A549 (cell line): ENCODE data around the gene PRCD. TPM values are rescaled to one million over a fixed set of nuclear protein-coding genes. Genes with fewer than 3 reads are reported as not detected.

Experiments used
- ATAC-seq, 2 experiments: fragments of 200-7000 bp in 1 of 2; fragments of >200 bp in 1 of 2; cut with Nextera tagmentation in 1 of 2; cut with Tn5 transposase in 1 of 2; 3 replicates each; pipeline versions ENCODE4 v1.8.0 to v1.9.1; 2018 to 2020; ENCODE audit warnings: mild to moderate bottlenecking in 1 of 2, moderate library complexity in 1 of 2
- CTCF ChIA-PET: fragments of 300-600 bp; sonication (Branson Sonifier 250); formaldehyde crosslinking; extraction: SDS; loops from one replicate; lab custom pipeline; 2021; ENCODE audit warnings: antibody characterized with exemption, inconsistent platforms; lab: Yijun Ruan, JAX
- POLR2A ChIA-PET: fragments of 350-600 bp; formaldehyde crosslinking; extraction: SDS; loops from one replicate; lab custom pipeline; 2021; ENCODE audit warnings: antibody characterized with exemption, inconsistent platforms; lab: Yijun Ruan, JAX
- DNase-seq, 2 experiments: peaks; one replicate each; pipeline versions ENCODE4 v3.0.0 to v3.0.0-alpha.2; 2011 to 2016; ENCODE audit warnings: low read depth in 1 of 2, low spot score in 1 of 2
- FAIRE-seq: peaks from 2 replicates; lab custom pipeline; 2011; peaks lifted over from hg19 to GRCh38; lab: Jason Lieb, UNC
- H3K27ac ChIP-seq, 2 experiments: fragments of >200 bp; sonication (Bioruptor Twin); formaldehyde crosslinking; 3 replicates each; pipeline ENCODE4 v1.5.1; 2016 to 2017
- H3K4me1 ChIP-seq: fragments of >200 bp; sonication (Bioruptor Twin); formaldehyde crosslinking; 3 replicates; pipeline ENCODE4 v1.6.1; 2016
- H3K4me2 ChIP-seq: fragments of >200 bp; sonication (Bioruptor Twin); formaldehyde crosslinking; 3 replicates; pipeline ENCODE4 v1.6.1; 2016
- H3K4me3 ChIP-seq: fragments of >200 bp; sonication (Bioruptor Twin); formaldehyde crosslinking; 3 replicates; pipeline ENCODE4 v1.5.1; 2016
- H3K9me3 ChIP-seq: fragments of >200 bp; sonication (Bioruptor Twin); formaldehyde crosslinking; 3 replicates; pipeline ENCODE4 v1.6.1; 2016
- CBX8 ChIP-seq: fragments of 200-600 bp; sonication (generic); IDR thresholded peaks from 2 replicates; pipeline ENCODE4 v1.6.1; 2016
- ESRRA ChIP-seq: fragments of 150-350 bp; IDR thresholded peaks from 2 replicates; pipeline ENCODE4 v1.6.1; 2014; ENCODE audit warnings: mild to moderate bottlenecking, low read length, borderline replicate concordance
- FOSL2 ChIP-seq, 2 experiments: fragments of 450-650 bp in 1 of 2; fragments of >200 bp in 1 of 2; sonication (Bioruptor Twin) in 1 of 2; formaldehyde crosslinking; IDR thresholded peaks; 2 replicates each; pipeline versions ENCODE4 v1.5.0 to v1.6.1; 2016 to 2020; ENCODE audit warnings: mild to moderate bottlenecking in 1 of 2, moderate library complexity in 1 of 2
- FOXS1 ChIP-seq: fragments of 250-450 bp; sonication (Bioruptor Pico); IDR thresholded peaks from 2 replicates; pipeline ENCODE4 v1.5.0; 2020; ENCODE audit warnings: mild to moderate bottlenecking, moderate library complexity
- HOXB5 ChIP-seq: fragments of 250-450 bp; sonication (Bioruptor Pico); IDR thresholded peaks from 2 replicates; pipeline ENCODE4 v1.5.0; 2020; ENCODE audit warnings: mild to moderate bottlenecking, moderate library complexity
- KDM5A ChIP-seq: fragments of 200-600 bp; sonication (generic); IDR thresholded peaks from 2 replicates; pipeline ENCODE4 v1.6.1; 2016; ENCODE audit warnings: antibody characterized with exemption, mild to moderate bottlenecking
- MAFK ChIP-seq: fragments of 450-650 bp; IDR thresholded peaks from 2 replicates; pipeline ENCODE4 v1.6.1; 2014; ENCODE audit not compliant: partially characterized antibody
- MAZ ChIP-seq: fragments of 150-350 bp; IDR thresholded peaks from 2 replicates; pipeline ENCODE4 v1.6.1; 2014; ENCODE audit warnings: antibody characterized with exemption, low read depth, low read length, borderline replicate concordance
- MYC ChIP-seq: IDR thresholded peaks from 2 replicates; pipeline ENCODE4 v1.6.1; 2012; ENCODE audit warnings: mild to moderate bottlenecking, inconsistent platforms, low read length, improper control_type of control experiment, borderline replicate concordance
- NFE2L2 ChIP-seq: fragments of 150-350 bp; conservative IDR thresholded peaks from 2 replicates; pipeline ENCODE4 v1.6.1; 2014; ENCODE audit warnings: low read length
- NR3C1 ChIP-seq: fragments of >200 bp; sonication (Bioruptor Twin); formaldehyde crosslinking; IDR thresholded peaks from 3 replicates; pipeline ENCODE4 v1.6.1; 2017
- PHF8 ChIP-seq: fragments of 200-600 bp; sonication (generic); IDR thresholded peaks from 2 replicates; pipeline ENCODE4 v1.6.1; 2016; ENCODE audit warnings: low read depth, mild to moderate bottlenecking, antibody characterized with exemption, moderate library complexity, borderline replicate concordance
- SREBF2 ChIP-seq: fragments of 450-650 bp; IDR thresholded peaks from 2 replicates; pipeline ENCODE4 v1.6.1; 2014; ENCODE audit warnings: mild to moderate bottlenecking, moderate library complexity
- TFCP2L1 ChIP-seq: fragments of 250-450 bp; sonication (Bioruptor Pico); IDR thresholded peaks from 2 replicates; pipeline ENCODE4 v1.5.0; 2021; ENCODE audit warnings: mild to moderate bottlenecking
- TP53 ChIP-seq: fragments of 250-450 bp; sonication (Bioruptor Pico); IDR thresholded peaks from 2 replicates; pipeline ENCODE4 v1.5.0; 2021; ENCODE audit warnings: mild to moderate bottlenecking, moderate library complexity
- ZC3H11A ChIP-seq: fragments of 450-650 bp; IDR thresholded peaks from 2 replicates; pipeline ENCODE4 v1.6.1; 2014; ENCODE audit warnings: antibody characterized with exemption, mild to moderate bottlenecking
- ZNF302 ChIP-seq: fragments of 250-450 bp; sonication (Bioruptor Pico); IDR thresholded peaks from 2 replicates; pipeline ENCODE4 v1.9.0; 2021; ENCODE audit warnings: inconsistent platforms, mild to moderate bottlenecking, moderate library complexity
- WGBS: methylation state at CpG from one replicate; pipeline ENCODE4 v1.1.6; 2017; ENCODE audit errors: missing lambda C conversion rate; 5-methylcytosine and 5-hydroxymethylcytosine counted together
- polyA plus RNA-seq, 4 experiments: library from polyadenylated mRNA; depleted of rRNA in 3 of 4; stranded (reverse); fragments of >200 nt; fragmentation: RNase III in 1 of 4; extraction: RNeasy Plus Mini Kit Qiagen cat#74134 plus additional on column Dnase treatment in 1 of 4; gene quantifications; 2 replicates in 3 of 4; 3 replicates in 1 of 4; pipeline ENCODE4 v1.2.3, GENCODE V29; 2011 to 2017
- TF ChIP-seq, protein P1 (sequence below): IDR thresholded peaks from 2 replicates; pipeline ENCODE4 v1.6.1; 2012
- TF ChIP-seq, protein P2 (sequence below): IDR thresholded peaks from 2 replicates; pipeline ENCODE4 v1.6.1; 2012; ENCODE audit warnings: low read depth, borderline replicate concordance
- TF ChIP-seq, protein P3 (sequence below): fragments of >200 bp; sonication (Bioruptor Twin); formaldehyde crosslinking; IDR thresholded peaks from 3 replicates; pipeline ENCODE4 v1.6.1; 2016
- TF ChIP-seq, protein P4 (sequence below): fragments of 250-450 bp; sonication (Bioruptor Pico); IDR thresholded peaks from 2 replicates; pipeline ENCODE4 v1.5.0; 2020; ENCODE audit warnings: low read depth, mild to moderate bottlenecking, moderate library complexity

Gene PRCD
- polyA plus RNA-seq, 2 of the 4 experiments (the other 2 are of a cell fraction) = not detected

DNA sequence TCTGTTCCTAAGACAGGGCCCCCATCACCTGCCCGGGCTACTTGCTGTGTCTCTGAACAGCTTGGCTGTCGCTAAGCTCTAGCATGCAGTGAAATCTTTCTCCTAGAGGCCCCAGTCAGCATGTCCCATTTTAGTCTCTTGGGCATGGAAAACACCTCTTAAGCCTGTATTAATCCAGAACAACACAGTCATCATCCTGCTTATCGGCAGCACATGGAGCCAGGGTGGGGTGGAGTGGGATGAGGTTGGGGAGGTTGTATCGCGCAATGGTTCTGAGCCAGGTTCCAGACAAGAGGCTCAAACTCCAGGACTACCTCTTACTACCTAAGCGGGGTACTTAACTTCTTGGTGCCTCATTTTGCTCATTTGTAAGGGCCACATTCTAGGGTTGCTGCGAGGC lies 38.0 kb downstream of the PRCD start:
- TF ChIP-seq TFCP2L1 (no peak), ESRRA (no peak), HOXB5 (CRISPR knock-in tag) (no peak), NR3C1 (no peak), ZC3H11A (no peak), TP53 (no peak), FOXS1 (no peak), MAFK (no peak), PHF8 (no peak)
- TF ChIP-seq, protein P1, sequence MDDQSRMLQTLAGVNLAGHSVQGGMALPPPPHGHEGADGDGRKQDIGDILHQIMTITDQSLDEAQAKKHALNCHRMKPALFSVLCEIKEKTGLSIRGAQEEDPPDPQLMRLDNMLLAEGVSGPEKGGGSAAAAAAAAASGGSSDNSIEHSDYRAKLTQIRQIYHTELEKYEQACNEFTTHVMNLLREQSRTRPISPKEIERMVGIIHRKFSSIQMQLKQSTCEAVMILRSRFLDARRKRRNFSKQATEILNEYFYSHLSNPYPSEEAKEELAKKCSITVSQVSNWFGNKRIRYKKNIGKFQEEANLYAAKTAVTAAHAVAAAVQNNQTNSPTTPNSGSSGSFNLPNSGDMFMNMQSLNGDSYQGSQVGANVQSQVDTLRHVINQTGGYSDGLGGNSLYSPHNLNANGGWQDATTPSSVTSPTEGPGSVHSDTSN = no peak
- WGBS = 93% methylated on average over 7 of the region's 7 CpGs
- ChIA-PET POLR2A (interaction anchor here (0.7 kb wide), 1 partner anchor 10 kb away, joined by 4 read pairs; no protein-coding TSS in a partner anchor), CTCF (interaction anchor here (0.6 to 6.0 kb wide), 13 partner anchors 9 to 205 kb away, joined by 3 to 45 read pairs (median 4); partner anchors contain the start of gene ST6GALNAC2)
- Histone ChIP-seq H3K4me3 (no peak overlapping the region), H3K4me2 (no peak overlapping the region), H3K27ac (no peak overlapping the region), H3K9me3 (no peaks in the 10 kb centered on the region), H3K4me1 (no peaks in the 10 kb centered on the region)
- no peak for ATAC-seq
- FAIRE-seq = no peak
- DNase-seq = no peak

DNA sequence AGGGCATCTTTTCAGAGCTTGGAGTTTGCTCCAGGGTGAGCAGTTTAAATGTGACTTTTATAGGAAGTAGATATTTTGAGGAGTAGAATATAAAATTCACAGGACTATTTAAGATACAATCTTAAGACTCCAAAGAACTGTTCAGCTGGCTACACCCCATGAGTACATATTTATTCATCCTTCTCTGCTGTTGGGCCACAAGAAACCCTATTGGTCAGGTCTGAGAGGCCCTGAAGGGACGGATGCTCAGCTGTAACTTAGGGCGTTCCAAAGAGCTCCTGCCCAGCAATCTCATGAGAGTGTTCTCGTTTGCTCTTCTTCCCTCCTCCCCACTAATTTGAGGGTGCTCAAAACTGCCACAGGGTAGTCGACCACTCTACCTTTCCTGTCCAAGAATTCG lies 38.5 kb downstream of the PRCD start:
- ChIA-PET CTCF (interaction anchor here (0.6 to 6.0 kb wide), 17 partner anchors 8 to 204 kb away, joined by 3 to 45 read pairs (median 4); partner anchors contain the start of gene ST6GALNAC2), POLR2A (no interaction called here)
- 60% methylated on average over 5 of the region's 5 CpGs for WGBS
- FAIRE-seq = no peak
- Histone ChIP-seq H3K27ac (no peak overlapping the region), H3K4me3 (no peak overlapping the region), H3K9me3 (no peaks in the 10 kb centered on the region), H3K4me2 (no peak overlapping the region), H3K4me1 (no peaks in the 10 kb centered on the region)
- no peak for DNase-seq
- TF ChIP-seq, protein P2, sequence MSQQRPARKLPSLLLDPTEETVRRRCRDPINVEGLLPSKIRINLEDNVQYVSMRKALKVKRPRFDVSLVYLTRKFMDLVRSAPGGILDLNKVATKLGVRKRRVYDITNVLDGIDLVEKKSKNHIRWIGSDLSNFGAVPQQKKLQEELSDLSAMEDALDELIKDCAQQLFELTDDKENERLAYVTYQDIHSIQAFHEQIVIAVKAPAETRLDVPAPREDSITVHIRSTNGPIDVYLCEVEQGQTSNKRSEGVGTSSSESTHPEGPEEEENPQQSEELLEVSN = no peak
- peak in 1 of 2 experiments; percentile 32; a peak in 1 of 6 replicates for ATAC-seq

DNA sequence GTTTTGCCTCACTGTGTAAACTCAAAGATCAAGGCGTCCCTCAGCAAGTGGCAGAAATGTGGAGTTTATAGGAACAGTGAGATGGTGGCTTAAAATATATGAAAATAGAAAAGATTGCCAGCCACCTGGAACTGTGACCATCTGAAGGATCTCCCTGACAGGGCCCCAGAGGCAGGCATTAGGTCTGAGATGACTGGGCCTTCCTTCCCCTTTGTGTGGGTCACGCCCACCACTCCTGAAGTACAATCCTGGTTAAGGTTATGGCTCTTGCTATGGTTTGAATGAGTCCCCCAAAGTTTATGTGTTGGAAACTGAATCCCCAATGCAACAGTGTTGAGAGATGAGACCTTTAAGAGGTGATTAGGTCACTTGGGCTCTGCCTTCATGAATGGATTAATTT lies 39.4 kb downstream of the PRCD start:
- ChIA-PET POLR2A (no interaction called here), CTCF (interaction anchor here (0.9 to 6.0 kb wide), 13 partner anchors 10 to 85 kb away, joined by 3 to 45 read pairs (median 4); a partner anchor contains a TSS)
- no peak for DNase-seq
- H3K27ac ChIP-seq = no peak overlapping the region
- no peak overlapping the region for H3K4me3 ChIP-seq
- WGBS = 95% methylated on average over 2 of the region's 2 CpGs
- TF ChIP-seq FOSL2 (IDR thresholded peaks at IDR 0.05) = no peak
- TF ChIP-seq FOSL2 (CRISPR knock-in tag; IDR thresholded peaks at IDR 0.05) = no peak
- TF ChIP-seq KDM5A = no peak
- TF ChIP-seq, all 56 proteins: peak for 0
- FAIRE-seq = no peak
- Histone ChIP-seq H3K4me1 (no peaks in the 10 kb centered on the region), H3K9me3 (no peaks in the 10 kb centered on the region), H3K4me2 (no peak overlapping the region)
- no peak for ATAC-seq

DNA sequence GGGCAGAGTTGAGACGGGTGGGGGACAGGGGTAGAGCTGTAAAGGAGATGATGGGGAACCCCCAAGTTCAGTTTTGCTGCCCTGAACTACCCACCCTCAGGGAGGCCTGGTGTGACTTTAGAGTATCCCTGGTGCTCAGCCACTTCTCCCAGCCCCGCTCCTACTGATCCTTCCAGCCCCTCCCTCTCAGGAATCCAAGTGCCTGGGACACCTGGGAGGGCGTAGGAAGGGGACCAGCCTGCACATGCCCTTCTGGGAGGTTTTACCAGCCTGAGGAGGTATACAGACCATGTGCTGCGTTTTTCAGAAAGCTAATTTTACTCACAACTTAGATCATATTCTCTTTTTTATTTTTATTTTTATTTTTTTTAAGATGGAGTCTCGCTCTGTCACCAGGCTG lies 41.7 kb downstream of the PRCD start:
- ATAC-seq = no peak
- Histone ChIP-seq H3K27ac (no peak overlapping the region), H3K9me3 (no peaks in the 10 kb centered on the region), H3K4me3 (no peak overlapping the region), H3K4me2 (no peak overlapping the region), H3K4me1 (0 out of 3 replicates have a peak, but pooled peaks cover 3% of the 10 kb centered on the region)
- 78% methylated on average over 5 of the region's 5 CpGs for WGBS
- CTCF ChIA-PET = interaction anchor here (0.7 to 4.3 kb wide), 6 partner anchors 11 to 58 kb away, joined by 3 to 25 read pairs (median 4); no protein-coding TSS in a partner anchor
- no peak for DNase-seq
- POLR2A ChIA-PET = no interaction called here
- TF ChIP-seq KDM5A (no peak), MAZ (no peak)
- no peak for FAIRE-seq

DNA sequence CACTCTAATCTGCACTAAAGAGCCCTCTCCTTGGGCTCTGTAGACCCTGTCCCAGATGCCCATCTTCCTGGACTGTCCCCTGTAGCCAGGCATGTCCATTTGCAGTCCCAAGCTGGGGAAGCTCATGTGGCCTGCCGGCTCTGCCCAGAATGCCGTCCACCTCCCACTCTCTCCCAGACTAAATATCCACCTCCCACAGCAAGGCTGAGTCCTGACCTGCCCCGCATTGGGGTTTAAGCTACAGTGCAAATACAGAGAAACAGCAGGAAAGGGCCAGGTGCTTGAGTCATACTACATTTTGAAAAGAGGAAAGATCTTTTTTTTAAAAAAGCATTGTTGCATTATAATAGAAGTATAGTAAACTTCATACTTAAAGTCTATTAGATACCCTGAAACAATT lies 42.8 kb downstream of the PRCD start:
- WGBS = 88% methylated on average over 3 of the region's 3 CpGs
- ATAC-seq (no peak), FAIRE-seq (no peak), DNase-seq (no peak)
- Histone ChIP-seq H3K4me3 (no peak overlapping the region), H3K4me1 (0 out of 3 replicates have a peak, but pooled peaks cover 3% of the 10 kb centered on the region), H3K4me2 (no peak overlapping the region), H3K27ac (no peak overlapping the region), H3K9me3 (no peaks in the 10 kb centered on the region)
- ChIA-PET POLR2A (no interaction called here), CTCF (interaction anchor here (0.7 to 4.3 kb wide), 8 partner anchors 8 to 59 kb away, joined by 3 to 30 read pairs (median 4); partner anchors contain the start of gene PRCD)
- TF ChIP-seq NFE2L2 (no peak), CBX8 (no peak), MYC (no peak), ZNF302 (CRISPR knock-in tag) (no peak), SREBF2 (no peak), MAFK (no peak), TFCP2L1 (no peak)
- TF ChIP-seq, protein P3, sequence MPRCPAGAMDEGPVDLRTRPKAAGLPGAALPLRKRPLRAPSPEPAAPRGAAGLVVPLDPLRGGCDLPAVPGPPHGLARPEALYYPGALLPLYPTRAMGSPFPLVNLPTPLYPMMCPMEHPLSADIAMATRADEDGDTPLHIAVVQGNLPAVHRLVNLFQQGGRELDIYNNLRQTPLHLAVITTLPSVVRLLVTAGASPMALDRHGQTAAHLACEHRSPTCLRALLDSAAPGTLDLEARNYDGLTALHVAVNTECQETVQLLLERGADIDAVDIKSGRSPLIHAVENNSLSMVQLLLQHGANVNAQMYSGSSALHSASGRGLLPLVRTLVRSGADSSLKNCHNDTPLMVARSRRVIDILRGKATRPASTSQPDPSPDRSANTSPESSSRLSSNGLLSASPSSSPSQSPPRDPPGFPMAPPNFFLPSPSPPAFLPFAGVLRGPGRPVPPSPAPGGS = no peak
- TF ChIP-seq, protein P4, sequence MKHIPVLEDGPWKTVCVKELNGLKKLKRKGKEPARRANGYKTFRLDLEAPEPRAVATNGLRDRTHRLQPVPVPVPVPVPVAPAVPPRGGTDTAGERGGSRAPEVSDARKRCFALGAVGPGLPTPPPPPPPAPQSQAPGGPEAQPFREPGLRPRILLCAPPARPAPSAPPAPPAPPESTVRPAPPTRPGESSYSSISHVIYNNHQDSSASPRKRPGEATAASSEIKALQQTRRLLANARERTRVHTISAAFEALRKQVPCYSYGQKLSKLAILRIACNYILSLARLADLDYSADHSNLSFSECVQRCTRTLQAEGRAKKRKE (CRISPR knock-in tag) = no peak
